Parathyroid adenoma (tissue), 2 donors: Measurements from ENCODE around the gene RAB2B.

Source experiments
- H2AFZ ChIP-seq: fragments of 300-600 bp; sonication (generic); one replicate; pipeline ENCODE4 v1.7.0; 2017; ENCODE audit warnings: antibody characterized with exemption, mild to moderate bottlenecking
- H3K27ac ChIP-seq: fragments of 300-600 bp; sonication (generic); one replicate; pipeline ENCODE4 v1.7.0; 2017
- H3K27me3 ChIP-seq: fragments of 300-600 bp; sonication (generic); one replicate; pipeline ENCODE4 v1.7.0; 2017; ENCODE audit warnings: low read length; ENCODE audit not compliant: control insufficient read depth, insufficient read depth
- H3K36me3 ChIP-seq: fragments of 300-600 bp; sonication (generic); one replicate; pipeline ENCODE4 v1.7.0; 2017; ENCODE audit warnings: low read length; ENCODE audit not compliant: control insufficient read depth, insufficient read depth
- H3K4me1 ChIP-seq: fragments of 300-600 bp; sonication (generic); one replicate; pipeline ENCODE4 v1.7.0; 2017; ENCODE audit warnings: control low read depth
- H3K4me2 ChIP-seq: fragments of 300-600 bp; sonication (generic); one replicate; pipeline ENCODE4 v1.7.0; 2017; ENCODE audit warnings: low read length
- H3K4me3 ChIP-seq: fragments of 300-600 bp; sonication (generic); one replicate; pipeline ENCODE4 v1.7.0; 2017; ENCODE audit warnings: low read depth, low read length
- H3K79me2 ChIP-seq: fragments of 300-600 bp; sonication (generic); one replicate; pipeline ENCODE4 v1.7.0; 2017; ENCODE audit warnings: control low read depth
- H3K9ac ChIP-seq: fragments of 300-600 bp; sonication (generic); one replicate; pipeline ENCODE4 v1.7.0; 2017; ENCODE audit warnings: mild to moderate bottlenecking
- H3K9me3 ChIP-seq: fragments of 300-600 bp; sonication (generic); one replicate; pipeline ENCODE4 v1.7.0; 2017; ENCODE audit warnings: low read length; ENCODE audit not compliant: control insufficient read depth
- CTCF ChIP-seq: fragments of 300-600 bp; sonication (generic); IDR thresholded peaks from one replicate; pipeline ENCODE4 v1.7.0; 2017; ENCODE audit warnings: antibody characterized with exemption, mild to moderate bottlenecking
- donor health status: primary hyperparathyroidism.

Gene RAB2B

GRCh38 chr14:21431126-21431525 lies 45.6 kb downstream of the RAB2B start:
- no peak for TF ChIP-seq CTCF
- H3K9me3 ChIP-seq, result no peaks in the 10 kb centered on the region
- no peaks in the 10 kb centered on the region for H3K27me3 ChIP-seq
- peaks cover 44% of the 10 kb centered on the region for H3K79me2 ChIP-seq
- H3K27ac ChIP-seq, result no peak overlapping the region
- peaks cover 7% of the 10 kb centered on the region for H3K4me1 ChIP-seq
- H2AFZ ChIP-seq, result no peak overlapping the region
- no peaks in the 10 kb centered on the region for H3K36me3 ChIP-seq
- no peak overlapping the region for H3K4me3 ChIP-seq
- no peak overlapping the region for H3K9ac ChIP-seq
- no peak overlapping the region for H3K4me2 ChIP-seq

GRCh38 chr14:21428930-21429329 lies 47.8 kb downstream of the RAB2B start:
- Histone ChIP-seq H3K27me3 (no peaks in the 10 kb centered on the region), H3K4me2 (no peak overlapping the region), H3K9ac (no peak overlapping the region), H3K9me3 (no peaks in the 10 kb centered on the region), H3K36me3 (no peaks in the 10 kb centered on the region), H3K4me3 (no peak overlapping the region), H2AFZ (no peak overlapping the region), H3K79me2 (peaks cover 29% of the 10 kb centered on the region), H3K4me1 (peaks cover 4% of the 10 kb centered on the region), H3K27ac (no peak overlapping the region)
- no peak for TF ChIP-seq CTCF

GRCh38 chr14:21426692-21427091 lies 50.1 kb downstream of the RAB2B start:
- H3K79me2 ChIP-seq, result peaks cover 34% of the 10 kb centered on the region
- no peaks in the 10 kb centered on the region for H3K9me3 ChIP-seq
- no peak overlapping the region for H3K9ac ChIP-seq
- no peak overlapping the region for H3K4me3 ChIP-seq
- H3K27me3 ChIP-seq, result no peaks in the 10 kb centered on the region
- H3K27ac ChIP-seq, result no peak overlapping the region
- peaks cover 4% of the 10 kb centered on the region for H3K4me1 ChIP-seq
- H3K36me3 ChIP-seq, result no peaks in the 10 kb centered on the region
- TF ChIP-seq CTCF, result no peak
- H3K4me2 ChIP-seq, result no peak overlapping the region
- no peak overlapping the region for H2AFZ ChIP-seq

- Histone ChIP-seq H3K4me3 (no peak overlapping the region), H3K36me3 (no peaks in the 10 kb centered on the region), H3K9me3 (no peaks in the 10 kb centered on the region), H3K79me2 (peaks cover 23% of the 10 kb centered on the region), H3K4me1 (no peaks in the 10 kb centered on the region), H3K9ac (no peak overlapping the region), H3K27me3 (no peaks in the 10 kb centered on the region), H3K27ac (no peak overlapping the region), H2AFZ (no peak overlapping the region), H3K4me2 (no peak overlapping the region)
- no peak for TF ChIP-seq CTCF
Observed at GRCh38 chr14:21419528-21419927, 57.2 kb downstream of the RAB2B start.

- no peak for TF ChIP-seq CTCF
- no peaks in the 10 kb centered on the region for H3K4me1 ChIP-seq
- no peaks in the 10 kb centered on the region for H3K36me3 ChIP-seq
- no peaks in the 10 kb centered on the region for H3K9me3 ChIP-seq
- no peak overlapping the region for H3K4me2 ChIP-seq
- H3K27me3 ChIP-seq, result no peaks in the 10 kb centered on the region
- H3K9ac ChIP-seq, result no peak overlapping the region
- H3K4me3 ChIP-seq, result no peak overlapping the region
- H2AFZ ChIP-seq, result no peak overlapping the region
- peaks cover 3% of the 10 kb centered on the region for H3K79me2 ChIP-seq
- no peak overlapping the region for H3K27ac ChIP-seq
Observed at GRCh38 chr14:21415329-21415728, 61.4 kb downstream of the RAB2B start.
